Measurements from ENCODE around the gene CTSG.
A peak's percentile ranks its signal among the peaks of the same experiment; 100 is the strongest.
"Not testable (repeated sequence)": the region's sequence is repeated elsewhere in the genome, so short reads cannot be mapped to it uniquely, and the experiment has no call there.

Gene CTSG, protein sequence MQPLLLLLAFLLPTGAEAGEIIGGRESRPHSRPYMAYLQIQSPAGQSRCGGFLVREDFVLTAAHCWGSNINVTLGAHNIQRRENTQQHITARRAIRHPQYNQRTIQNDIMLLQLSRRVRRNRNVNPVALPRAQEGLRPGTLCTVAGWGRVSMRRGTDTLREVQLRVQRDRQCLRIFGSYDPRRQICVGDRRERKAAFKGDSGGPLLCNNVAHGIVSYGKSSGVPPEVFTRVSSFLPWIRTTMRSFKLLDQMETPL

DNA sequence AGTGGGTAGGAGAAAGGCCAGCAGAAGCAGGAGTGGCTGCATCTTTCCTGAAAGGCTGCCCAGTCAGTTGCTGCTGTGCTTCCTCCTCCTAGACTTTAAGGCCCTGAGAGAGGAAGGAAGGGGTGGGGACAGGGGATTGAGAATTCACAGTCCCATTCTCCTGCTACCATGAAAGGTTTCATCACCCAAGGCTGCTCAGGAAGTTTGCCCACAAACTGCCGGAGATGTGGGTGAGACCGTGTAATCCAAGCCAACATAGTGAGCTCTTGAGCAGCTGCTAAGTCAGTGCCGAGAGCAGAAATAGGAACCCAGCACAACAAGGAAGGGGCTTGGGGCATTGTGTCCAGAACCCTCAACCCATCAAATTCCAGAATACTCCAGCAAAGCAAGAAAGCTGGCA is at the start of gene CTSG:
CTSG (minus strand) TSS at position 69 of the 400 bp plus-strand sequence; CDS start at position 42, 27 bp downstream.
- no peak for DNase-seq

DNA sequence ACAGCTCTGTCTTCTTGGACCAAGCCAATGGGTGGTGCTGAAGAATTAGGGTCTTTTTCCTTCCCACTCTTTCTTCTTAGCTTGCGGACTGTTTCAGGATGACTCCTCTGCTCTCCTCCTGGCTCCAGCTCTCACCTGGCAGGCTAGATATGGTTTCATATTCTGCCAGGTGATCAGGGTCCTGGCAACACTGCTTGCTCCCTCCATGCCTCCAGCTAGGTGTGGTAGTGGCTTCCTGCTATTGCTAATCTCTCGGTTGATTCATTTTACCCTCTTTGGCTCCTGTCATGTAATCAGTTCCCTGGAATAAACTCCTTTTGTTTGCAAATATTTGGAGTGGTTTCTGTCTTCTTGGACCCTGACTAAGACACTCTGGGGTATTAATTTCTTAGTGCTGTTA is 37.7 kb upstream of the CTSG start:
- no peak for DNase-seq

DNA sequence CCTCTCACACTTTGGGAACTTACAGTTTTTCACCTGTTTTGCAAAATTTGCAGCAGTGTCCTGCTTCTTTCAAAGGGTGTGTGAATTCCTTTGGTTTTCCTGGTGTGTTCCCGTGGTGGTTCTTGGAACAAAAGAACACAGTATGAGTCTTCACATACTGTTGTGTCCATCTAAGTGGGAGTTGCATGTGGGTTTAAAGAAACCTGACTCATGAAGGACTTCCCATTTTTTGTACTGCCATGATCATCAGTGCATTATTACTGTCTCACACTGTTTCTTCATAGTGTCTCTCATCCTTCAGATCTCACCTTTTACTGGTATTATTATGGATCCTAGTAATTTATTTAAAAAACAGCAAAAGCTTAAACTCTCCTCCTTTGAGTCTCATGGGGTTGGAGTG is 37.2 kb upstream of the CTSG start:
- DNase-seq: no peak

DNA sequence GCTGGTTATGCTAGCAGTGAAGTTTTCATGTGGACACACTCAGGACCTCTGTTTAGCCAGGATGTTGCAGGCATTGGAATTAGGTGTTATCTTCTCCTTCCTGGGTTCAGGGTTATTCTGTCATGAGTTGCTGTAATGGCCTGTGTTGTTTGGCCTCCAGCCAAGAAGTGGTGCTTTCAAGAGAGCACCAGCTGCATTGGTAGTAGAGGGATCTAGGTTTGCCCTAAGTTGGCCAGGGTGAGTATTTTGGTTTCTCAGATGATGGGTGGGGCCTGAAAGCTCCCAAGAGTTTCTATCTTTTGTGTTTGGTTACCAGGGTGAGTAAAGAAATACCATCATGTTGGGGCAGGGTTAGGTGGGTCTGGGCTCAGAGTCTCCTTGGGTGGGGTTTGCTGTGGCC is 36.1 kb upstream of the CTSG start:
- DNase-seq: no peak

DNA sequence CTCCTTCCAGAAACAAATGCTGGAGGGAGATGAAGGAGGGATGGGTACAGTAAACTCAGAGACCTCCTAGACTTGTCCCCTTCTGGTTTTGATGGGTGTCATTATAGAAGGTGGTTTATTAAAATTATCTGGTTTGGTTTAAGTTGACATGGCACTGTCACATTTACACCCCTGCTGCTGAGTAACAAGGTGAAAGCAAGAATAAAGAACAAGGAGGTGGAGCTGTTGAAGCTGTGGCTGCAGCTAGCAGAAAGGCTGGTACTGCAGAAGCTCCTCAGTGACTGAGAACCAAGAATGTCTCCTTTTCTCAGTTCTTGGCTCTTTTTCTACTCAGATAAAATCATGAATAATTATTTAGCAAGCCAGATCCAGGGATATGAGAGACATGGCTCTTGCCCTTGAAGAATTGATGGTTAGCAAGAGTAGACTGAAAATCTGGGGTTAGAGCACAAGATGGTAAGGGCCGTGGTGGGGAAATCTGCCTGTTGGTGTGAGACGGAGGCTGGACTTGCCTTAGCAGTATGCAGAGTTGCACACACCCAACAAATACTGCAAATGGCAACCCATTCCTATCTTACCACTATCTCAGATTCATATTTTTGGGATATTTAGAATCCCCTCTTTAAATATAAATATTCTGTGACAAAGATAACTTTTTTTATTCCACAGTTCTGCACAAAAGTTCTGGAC is 33.8 kb upstream of the CTSG start, which contains the start of gene GZMH:
GZMH (minus strand) TSS at position 31 of the 690 bp plus-strand sequence. CDS start 72 bp downstream, outside the sequence.
- DNase-seq: no peak

DNA sequence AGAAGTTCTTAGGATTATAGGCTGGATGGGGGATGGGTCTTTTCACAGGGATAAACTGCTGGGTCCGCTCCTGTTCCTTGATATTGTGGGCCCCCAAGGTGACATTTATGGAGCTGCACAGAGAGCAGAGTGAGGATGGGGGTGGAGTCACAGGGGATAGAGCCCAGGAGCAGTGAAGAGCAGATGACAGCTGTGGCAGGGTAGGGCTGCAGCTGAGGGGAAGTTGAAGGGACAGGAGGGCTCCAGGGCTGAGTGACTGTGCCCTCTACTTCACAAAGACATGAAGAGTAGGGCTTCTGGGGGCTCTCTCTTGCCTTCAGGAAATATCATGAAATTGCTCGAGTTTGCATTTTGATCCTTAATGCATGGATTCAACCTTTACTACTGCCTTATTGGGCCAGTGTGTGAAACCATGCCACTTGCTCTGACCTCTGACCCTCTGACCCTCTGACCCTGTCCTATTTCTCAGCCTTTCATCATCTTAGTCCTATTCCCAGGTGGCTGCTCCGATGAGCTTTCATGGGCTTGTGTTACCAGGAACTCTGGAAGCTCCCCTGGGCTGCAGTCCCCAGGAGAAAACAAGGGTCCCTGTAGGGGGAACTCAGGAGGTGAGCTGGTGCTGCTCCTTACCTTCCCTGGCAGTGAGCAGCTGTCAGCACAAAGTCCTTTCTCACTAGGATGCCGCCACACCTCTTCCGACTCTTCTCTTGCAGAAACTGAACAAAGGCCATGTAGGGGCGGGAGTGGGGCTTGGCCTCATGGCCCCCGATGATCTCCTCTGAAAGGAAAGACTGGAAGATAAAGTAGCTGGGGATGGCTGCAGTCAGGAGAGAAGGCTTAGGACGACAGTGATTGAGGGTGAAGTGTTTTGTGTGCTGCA is 31.8 kb upstream of the CTSG start:
- DNase-seq: no peak

DNA sequence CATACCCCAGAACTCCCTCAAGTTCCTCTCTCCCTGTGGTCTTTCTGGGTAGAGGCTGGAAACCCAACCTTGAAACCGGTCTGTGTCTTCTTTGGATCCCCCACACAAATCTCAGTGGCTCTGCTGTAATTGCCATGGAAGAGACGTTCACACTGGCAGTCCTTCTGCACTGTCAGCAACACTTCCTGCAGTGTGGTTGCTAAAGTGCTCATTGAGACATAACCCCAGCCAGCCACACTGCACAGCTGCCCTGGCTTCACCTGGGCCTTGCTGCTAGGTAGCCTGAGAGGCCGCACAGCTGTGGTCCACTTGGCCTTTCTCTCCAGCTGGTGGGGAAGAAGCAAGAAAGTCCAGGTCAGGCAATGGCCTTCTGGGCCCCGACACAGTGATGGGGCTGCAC is 31.0 kb upstream of the CTSG start:
- no peak for DNase-seq

DNA sequence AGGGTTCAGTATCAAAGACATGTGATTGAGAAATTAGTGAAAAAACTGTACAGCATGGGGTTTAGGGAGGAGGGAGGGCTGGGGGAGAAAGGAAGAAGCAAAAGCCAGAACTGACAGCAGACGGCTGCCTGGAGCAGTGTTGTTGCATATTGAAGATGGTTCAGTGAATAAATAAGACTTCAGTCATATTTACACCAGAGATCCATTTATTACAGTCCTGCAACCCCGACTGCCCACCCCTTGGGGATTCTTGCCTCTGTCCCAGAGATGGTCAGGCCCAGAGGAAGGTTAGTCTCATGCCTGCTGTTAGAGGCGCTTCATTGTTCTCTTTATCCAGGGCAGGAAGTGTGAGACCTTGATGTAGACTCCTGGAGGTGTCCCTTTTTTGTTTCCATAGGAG is 30.2 kb upstream of the CTSG start:
- DNase-seq: no peak

DNA sequence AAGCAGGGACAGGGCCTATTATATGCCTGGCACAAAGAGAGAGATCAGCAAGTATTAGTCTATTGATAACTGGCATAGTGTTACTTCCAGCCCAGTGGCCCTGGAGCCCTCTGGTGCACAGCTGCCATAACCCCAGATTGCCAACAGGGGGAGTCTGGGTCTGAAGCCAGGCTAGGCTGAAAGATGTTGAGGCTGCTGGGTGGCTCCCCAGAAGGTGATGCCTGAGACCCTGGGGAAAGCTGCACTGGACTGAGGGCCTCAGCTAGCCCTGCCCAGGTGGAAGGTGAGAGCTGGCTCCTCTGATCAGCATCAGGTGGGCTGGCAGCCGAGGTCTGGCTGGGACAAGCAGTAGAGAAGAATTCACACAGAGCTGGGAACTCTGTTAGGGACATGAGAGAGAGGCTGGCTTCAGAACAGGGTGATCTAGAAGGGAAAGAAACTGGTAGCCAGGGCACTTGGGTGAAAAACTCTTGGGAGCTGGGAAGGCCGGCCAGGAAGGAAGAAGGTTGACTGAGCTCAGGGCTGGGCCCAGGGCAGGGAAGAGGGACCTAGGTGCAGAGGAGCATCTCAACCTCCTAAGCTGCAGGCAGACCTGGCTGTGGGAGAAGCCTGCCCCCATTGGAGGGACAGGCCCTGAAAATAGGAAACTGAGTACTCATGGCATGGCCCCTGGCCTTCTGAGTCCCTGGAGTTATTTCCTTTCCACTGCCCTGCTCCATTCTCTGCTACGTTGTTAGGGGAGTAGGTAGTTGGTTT is 29.6 kb upstream of the CTSG start:
- DNase-seq: peak in 1 of 2 donors; percentile 3

DNA sequence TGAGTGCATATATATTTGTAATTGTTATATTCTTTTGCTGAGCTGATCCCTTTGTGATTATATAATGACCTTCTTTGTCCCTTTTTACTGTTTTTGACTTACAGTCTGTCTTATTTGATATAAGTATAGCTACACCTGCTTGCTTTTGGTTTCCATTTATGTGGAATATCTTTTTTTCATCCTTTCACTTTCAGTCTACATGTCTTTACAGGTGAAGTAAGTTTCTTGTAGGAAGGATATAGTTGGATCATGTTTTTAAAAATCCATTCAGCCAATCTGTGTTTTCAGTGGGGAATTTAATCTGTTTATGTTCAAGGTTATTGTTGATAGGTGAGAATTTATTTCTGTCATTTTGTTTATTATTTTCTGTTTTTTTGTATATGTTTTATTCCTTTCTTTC is 21.4 kb upstream of the CTSG start:
- no peak for DNase-seq

DNA sequence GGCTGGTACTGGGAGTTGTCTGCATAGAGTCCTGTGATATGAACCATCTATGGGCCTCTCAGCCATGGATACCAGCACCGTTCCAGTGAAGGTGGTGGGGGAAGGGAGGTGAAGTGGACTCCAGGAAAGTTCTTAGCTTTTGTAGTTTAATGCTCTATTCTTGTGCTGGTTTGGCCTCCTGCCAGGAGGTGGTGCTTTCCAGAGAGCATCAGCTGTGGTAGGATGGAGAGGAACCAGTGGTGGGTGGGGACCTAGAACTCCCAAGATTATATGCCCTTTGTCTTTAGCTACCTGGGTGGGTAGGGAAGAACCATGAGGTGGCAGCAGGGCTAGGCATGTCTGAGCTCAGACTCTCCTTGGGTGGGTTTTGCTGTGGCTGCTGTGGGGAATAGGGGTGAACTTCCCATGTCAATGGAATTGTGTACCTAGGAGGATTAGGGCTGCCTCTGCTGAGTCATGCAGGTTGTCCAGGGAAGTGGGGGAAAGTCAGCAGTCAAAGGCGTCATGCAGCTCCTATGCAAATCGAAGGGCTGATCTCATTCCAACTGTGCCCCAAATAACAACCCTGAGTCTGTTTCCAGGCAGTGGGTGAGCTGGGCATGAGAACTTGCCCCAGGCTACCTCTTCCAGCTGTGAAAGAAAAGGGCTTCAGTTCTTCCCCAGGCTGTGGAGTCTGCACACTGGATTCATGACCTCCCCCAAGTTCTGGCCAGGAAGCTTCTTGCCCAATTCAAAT is 19.2 kb upstream of the CTSG start:
- DNase-seq: no peak

DNA sequence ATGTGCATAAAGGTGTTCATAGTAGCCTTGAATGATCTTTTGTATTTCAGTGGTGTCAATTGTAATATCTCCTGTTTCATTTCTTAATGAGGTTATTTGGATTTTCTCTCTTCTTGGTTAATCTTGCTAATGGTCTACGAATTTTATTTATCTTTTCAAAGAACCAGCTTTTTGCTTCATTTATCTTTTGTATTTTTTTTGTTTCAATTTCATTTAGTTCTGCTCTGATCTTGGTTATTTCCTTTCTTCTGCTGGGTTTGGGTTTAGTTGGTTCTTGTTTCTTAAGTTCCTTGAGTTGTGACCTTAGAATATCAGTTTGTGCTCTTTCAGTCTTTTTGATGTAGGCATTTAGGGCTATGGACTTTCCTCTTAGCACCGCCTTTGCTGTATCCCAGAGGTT is 15.0 kb upstream of the CTSG start:
- DNase-seq: not testable (repeated sequence)

DNA sequence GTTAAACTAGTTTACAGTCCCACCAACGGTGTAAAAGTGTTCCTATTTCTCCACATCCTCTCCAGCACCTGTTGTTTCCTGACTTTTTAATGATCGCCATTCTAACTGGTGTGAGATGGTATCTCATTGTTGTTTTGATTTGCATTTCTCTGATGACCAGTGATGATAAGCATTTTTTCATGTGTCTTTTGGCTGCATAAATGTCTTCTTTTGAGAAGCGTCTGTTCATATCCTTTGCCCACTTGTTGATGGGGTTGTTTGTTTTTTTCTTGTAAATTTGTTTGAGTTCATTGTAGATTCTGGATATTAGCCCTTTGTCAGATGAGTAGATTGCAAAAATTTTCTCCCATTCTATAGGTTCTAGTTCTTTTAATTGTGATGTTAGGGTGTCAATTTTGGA is 8.4 kb upstream of the CTSG start:
- DNase-seq: not testable (repeated sequence)

DNA sequence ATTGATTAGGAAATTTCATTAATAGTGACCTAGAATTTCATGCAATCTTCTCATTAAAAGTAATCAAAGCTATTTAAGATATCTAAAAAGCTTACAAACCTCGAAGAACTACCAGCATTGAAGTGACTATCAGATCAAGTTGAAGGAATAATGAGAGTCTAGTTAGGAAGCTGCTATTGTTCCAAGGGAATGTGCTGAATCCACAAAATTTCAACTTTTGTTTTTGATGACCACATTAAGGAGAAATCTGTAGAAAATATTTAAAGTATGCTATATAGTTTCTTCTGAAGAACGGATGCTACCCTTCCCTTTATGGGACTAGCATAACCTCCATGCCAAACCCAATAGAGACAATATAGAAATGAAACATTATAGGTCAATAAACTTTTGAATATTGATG is 2.5 kb upstream of the CTSG start:
- DNase-seq: no peak

DNA sequence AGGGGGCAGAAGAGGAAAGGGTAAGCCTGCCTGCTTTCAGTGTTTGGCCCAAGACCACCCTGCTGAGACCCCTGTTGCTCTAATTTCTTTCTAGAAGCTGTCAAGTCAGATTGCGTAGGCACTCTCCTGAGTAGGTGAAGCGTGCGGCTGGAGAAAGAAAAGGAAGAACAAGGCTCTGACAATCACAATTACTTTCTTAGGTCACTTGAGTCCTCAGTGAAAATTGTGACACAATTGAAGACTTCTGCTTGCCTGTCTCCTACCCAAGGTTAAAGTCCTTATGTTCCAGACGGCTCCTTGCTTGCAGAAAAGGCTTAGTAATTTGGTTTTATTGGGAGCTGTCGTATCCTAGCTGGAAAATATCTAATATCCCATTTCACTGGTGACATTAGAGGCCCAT is 721 bp upstream of the CTSG start:
- no peak for DNase-seq

DNA sequence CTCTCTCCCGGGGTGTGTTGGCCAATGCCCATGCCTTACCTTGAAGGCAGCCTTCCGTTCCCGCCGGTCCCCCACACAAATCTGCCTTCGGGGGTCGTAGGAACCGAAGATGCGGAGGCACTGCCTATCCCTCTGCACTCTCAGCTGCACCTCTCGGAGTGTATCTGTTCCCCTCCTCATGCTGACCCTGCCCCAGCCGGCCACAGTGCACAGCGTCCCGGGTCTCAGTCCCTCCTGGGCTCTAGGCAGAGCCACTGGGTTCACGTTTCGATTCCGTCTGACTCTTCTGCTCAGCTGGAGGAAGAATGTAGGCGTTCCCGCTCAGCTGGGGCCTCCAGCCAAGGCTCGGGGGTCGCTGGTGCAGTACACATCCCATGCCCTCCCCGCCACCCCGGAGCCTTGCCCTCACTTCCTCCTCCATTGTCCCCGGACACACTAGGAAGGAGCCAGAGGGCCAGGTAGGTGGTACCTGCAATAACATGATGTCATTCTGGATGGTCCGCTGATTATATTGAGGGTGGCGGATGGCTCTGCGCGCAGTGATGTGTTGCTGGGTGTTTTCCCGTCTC is 1.8 kb downstream of the CTSG start:
- DNase-seq: no peak

DNA sequence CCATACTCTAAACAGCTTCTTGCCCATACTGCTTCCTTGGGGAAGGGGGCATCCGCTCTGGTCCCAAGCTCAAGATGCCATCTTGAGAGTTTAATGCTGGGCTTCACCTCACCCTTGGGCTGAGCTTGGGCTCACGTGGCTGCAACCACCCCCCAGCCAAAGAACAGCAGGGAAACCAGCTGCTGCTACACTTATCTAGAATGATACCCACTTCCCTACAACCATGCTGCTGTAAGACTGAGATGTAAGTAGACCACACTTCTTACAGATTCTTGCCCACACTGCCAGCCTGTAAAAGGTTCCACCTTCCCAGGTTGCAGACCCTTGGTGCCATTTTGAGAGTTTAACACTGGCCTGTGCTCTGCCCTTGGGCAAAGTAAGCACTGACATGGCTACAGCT is 9.7 kb downstream of the CTSG start:
- DNase-seq: no peak

DNA sequence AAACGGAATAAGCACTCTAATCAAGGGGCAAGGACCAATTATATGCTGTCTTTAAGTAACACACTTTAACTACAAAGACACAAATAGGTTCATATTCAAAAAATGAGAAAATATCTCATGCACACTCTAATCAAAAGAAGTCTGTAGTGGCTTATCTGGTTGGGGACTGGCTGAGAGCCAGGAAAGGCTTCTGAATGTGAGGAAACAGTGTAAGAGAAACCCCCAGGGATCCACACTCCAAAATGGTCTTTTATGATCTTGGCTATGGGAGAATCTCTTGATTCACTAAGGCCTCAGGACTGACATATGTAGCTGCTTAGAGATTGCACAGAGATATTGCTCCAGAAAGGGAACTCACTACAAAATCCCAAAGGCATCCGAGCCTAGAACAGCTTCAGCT is 10.3 kb downstream of the CTSG start:
- no peak for DNase-seq

DNA sequence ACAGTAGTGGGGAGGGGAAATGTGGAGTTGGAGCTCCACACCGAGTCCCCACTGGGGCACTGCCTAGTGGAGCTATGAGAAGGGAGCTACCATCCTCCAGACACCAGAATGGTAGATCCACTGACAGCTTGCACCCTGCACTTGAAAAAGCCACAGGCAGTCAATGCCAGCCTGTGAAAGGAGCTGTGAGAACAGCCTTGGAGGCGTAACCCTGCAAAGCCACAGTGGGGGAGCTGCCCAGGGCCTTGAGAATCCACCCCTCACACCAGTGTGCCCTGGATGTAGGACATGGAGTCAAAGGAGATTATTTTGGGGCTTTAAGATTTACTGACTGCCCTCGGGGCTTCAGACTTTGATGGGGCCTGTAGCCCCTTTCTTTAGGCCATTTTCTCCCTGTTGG is 12.5 kb downstream of the CTSG start:
- DNase-seq: no peak

DNA sequence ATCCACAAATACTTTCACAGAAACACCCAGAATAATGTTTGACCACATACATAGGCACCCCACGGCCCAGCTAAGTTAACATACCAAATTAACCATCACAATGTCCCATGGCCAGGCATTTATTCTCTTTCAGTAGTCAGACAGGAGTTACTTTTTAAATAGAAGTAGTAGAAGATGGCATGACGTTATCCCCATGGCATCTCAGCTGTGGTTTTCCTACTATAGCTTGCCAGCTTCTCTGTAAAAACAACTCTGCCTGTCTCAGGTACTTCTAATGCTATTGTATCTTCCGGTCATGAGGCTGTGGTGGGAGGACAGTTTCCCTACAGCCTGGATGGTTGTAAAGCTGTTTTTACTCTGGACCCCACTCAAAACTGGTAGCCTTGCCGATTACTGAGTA is 19.3 kb downstream of the CTSG start:
- no peak for DNase-seq

DNA sequence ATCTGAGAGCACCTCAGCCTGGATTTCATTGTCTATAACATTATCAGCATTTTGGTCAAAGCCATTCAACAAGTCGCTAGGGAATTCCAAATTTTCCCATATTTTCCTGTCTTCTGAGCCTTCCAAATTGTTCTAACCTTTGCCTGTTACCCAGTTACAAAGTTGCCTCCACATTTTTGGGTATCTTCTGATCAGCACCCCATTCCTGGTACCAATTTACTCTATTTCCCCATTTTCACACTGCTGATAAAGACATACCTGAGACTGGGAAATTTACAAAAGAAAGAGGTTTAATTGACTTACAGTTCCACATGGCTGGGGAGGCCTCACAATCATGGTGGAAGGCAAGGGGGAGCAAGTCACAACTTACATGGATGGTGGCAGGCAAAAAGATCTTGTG is 27.0 kb downstream of the CTSG start:
- not testable (repeated sequence) for DNase-seq
